ENCODE measurements around the gene NDRG4. TPM values are rescaled to one million over a fixed set of nuclear protein-coding genes. Genes with fewer than 3 reads are reported as not detected.

NDRG4 gene
- total RNA-seq, 2 donors from 2014 or later, result 163 to 238 TPM

GRCh38 chr16:58507195-58507962 lies 7.4 kb downstream of the NDRG4 start:
- Histone ChIP-seq H3K9me3 (no peaks in the 10 kb centered on the region), H3K27ac (no peak overlapping the region), H3K4me1 (no peaks in the 10 kb centered on the region), H3K27me3 (no peaks in the 10 kb centered on the region), H3K4me3 (no peak overlapping the region), H3K36me3 (peaks cover 42% of the 10 kb centered on the region)
- DNase-seq (ENCODE audit: low spot score), result no peak
- TF ChIP-seq CTCF (IDR thresholded peaks at IDR 0.05), result no peak

GRCh38 chr16:58507963-58508670 lies 8.2 kb downstream of the NDRG4 start:
- H3K9me3 ChIP-seq, result no peaks in the 10 kb centered on the region
- H3K36me3 ChIP-seq, result peaks cover 42% of the 10 kb centered on the region
- H3K27me3 ChIP-seq, result no peaks in the 10 kb centered on the region
- H3K4me1 ChIP-seq, result no peaks in the 10 kb centered on the region
- H3K27ac ChIP-seq, result no peak overlapping the region
- no peak for DNase-seq (ENCODE audit: low spot score)
- no peak for TF ChIP-seq CTCF (IDR thresholded peaks at IDR 0.05)
- H3K4me3 ChIP-seq, result no peak overlapping the region

GRCh38 chr16:58508671-58509251 lies 8.8 kb downstream of the NDRG4 start:
- Histone ChIP-seq H3K4me3 (no peak overlapping the region), H3K9me3 (no peaks in the 10 kb centered on the region), H3K27ac (no peak overlapping the region), H3K4me1 (no peaks in the 10 kb centered on the region), H3K36me3 (peaks cover 42% of the 10 kb centered on the region), H3K27me3 (no peaks in the 10 kb centered on the region)
- no peak for DNase-seq (ENCODE audit: low spot score)
- TF ChIP-seq CTCF (IDR thresholded peaks at IDR 0.05), result no peak

- no peak overlapping the region for H3K4me3 ChIP-seq
- no peaks in the 10 kb centered on the region for H3K27me3 ChIP-seq
- no peak overlapping the region for H3K27ac ChIP-seq
- no peaks in the 10 kb centered on the region for H3K9me3 ChIP-seq
- TF ChIP-seq CTCF (IDR thresholded peaks at IDR 0.05), result no peak
- H3K36me3 ChIP-seq, result peaks cover 35% of the 10 kb centered on the region
- H3K4me1 ChIP-seq, result peaks cover 0 to 3% of the 10 kb centered on the region in 2 donors
- no peak for DNase-seq (ENCODE audit: low spot score)
These were observed 9.5 kb downstream of the NDRG4 start for GRCh38 chr16:58509256-58510096.

GRCh38 chr16:58510097-58510775 lies 10.3 kb downstream of the NDRG4 start:
- no peak for TF ChIP-seq CTCF (IDR thresholded peaks at IDR 0.05)
- peak; percentile 21 for DNase-seq (ENCODE audit: low spot score)
- H3K4me3 ChIP-seq, result no peak overlapping the region
- H3K4me1 ChIP-seq, result peaks cover 0 to 11% of the 10 kb centered on the region in 2 donors
- H3K27ac ChIP-seq, result no peak overlapping the region
- no peaks in the 10 kb centered on the region for H3K27me3 ChIP-seq
- H3K36me3 ChIP-seq, result peaks cover 34% of the 10 kb centered on the region
- no peaks in the 10 kb centered on the region for H3K9me3 ChIP-seq

Measured in right atrium auricular region (tissue), 2 donors.